ENCODE results near the gene ONECUT3.

The ONECUT3 gene

GRCh38 chr19:1823020-1823419 lies 69.7 kb downstream of the ONECUT3 start:
- TF ChIP-seq ZNF239 (tag by site-specific recombination; IDR thresholded peaks at IDR 0.05): no peak
- no peak for TF ChIP-seq ZNF785 (tag by site-specific recombination; IDR thresholded peaks at IDR 0.05)
- TF ChIP-seq GLIS2 (tag by site-specific recombination; IDR thresholded peaks at IDR 0.05): no peak
- no peak for TF ChIP-seq ZNF174 (tag by site-specific recombination; IDR thresholded peaks at IDR 0.05)
- TF ChIP-seq SCRT1 (tag by site-specific recombination; IDR thresholded peaks at IDR 0.05; ENCODE audit: borderline replicate concordance): no peak
- TF ChIP-seq ZNF274 (IDR thresholded peaks at IDR 0.05; ENCODE audit: low read length): no peak
- no peak for TF ChIP-seq ZNF274 (tag by site-specific recombination; IDR thresholded peaks at IDR 0.05; ENCODE audit: borderline replicate concordance)
- no peak for TF ChIP-seq OSR2 (tag by site-specific recombination; IDR thresholded peaks at IDR 0.05)
- no peak for TF ChIP-seq ZNF280D (tag by site-specific recombination; IDR thresholded peaks at IDR 0.05)
- no peak for TF ChIP-seq ZNF626 (tag by site-specific recombination; IDR thresholded peaks at IDR 0.05)
- TF ChIP-seq KLF16 (tag by site-specific recombination; IDR thresholded peaks at IDR 0.05): no peak
- no peak for TF ChIP-seq YY2 (tag by site-specific recombination; IDR thresholded peaks at IDR 0.05)
- no peak for TF ChIP-seq WT1 (tag by site-specific recombination; IDR thresholded peaks at IDR 0.05)
- TF ChIP-seq MEIS1 (CRISPR knock-in tag; IDR thresholded peaks at IDR 0.05; ENCODE audit: borderline replicate concordance): no peak
- TF ChIP-seq ZNF529 (tag by site-specific recombination; IDR thresholded peaks at IDR 0.05; ENCODE audit: insufficient replicate concordance): no peak
- no peak for TF ChIP-seq MZF1 (tag by site-specific recombination; IDR thresholded peaks at IDR 0.05; ENCODE audit: borderline replicate concordance)
- TF ChIP-seq ZEB2 (tag by site-specific recombination; IDR thresholded peaks at IDR 0.05): no peak
- no peak for TF ChIP-seq TSHZ1 (tag by site-specific recombination; IDR thresholded peaks at IDR 0.05; ENCODE audit: borderline replicate concordance)
- no peak for TF ChIP-seq RBAK (tag by site-specific recombination; IDR thresholded peaks at IDR 0.05)
- no peak for TF ChIP-seq ZNF692 (tag by site-specific recombination; IDR thresholded peaks at IDR 0.05)
- Histone ChIP-seq H3K36me3 (ENCODE audit: control insufficient read depth in 2 of 2, insufficient read depth in 1 of 2, low read length in 2 of 2) (peaks cover 19 to 75% of the 10 kb centered on the region in 2 experiments; a peak in 2 of 3 replicates), H3K27ac (ENCODE audit: extremely low read depth, low read depth, low read length) (no peak overlapping the region), H3K4me1 (ENCODE audit: control insufficient read depth, insufficient read depth, low read length) (no peaks in the 10 kb centered on the region), H3K9me3 (ENCODE audit: control insufficient read depth, insufficient read depth, low read depth, low read length) (no peaks in the 10 kb centered on the region), H3K4me3 (ENCODE audit: low read depth, low read length) (no peak overlapping the region)
- ChIA-PET CTCF (interaction anchor here (0.6 to 5.0 kb wide), 3 partner anchors 15 to 50 kb away, joined by 3 to 53 read pairs (median 3); no protein-coding TSS in a partner anchor), POLR2A (no interaction called here)

Measured in HEK293 (cell line).